HCT116 (cell line): ENCODE data around the gene ITPK1. TPM values are rescaled to one million over a fixed set of nuclear protein-coding genes. Genes with fewer than 3 reads are reported as not detected.

ENCODE experiments used
- ATAC-seq: fragments of 200-7000 bp; cut with Tn5 transposase; 2 replicates; pipeline ENCODE4 v1.9.1; 2020; ENCODE audit warnings: mild to moderate bottlenecking, moderate library complexity
- BruUV-seq: library from RNA; stranded (reverse); fragments of 400-500 nt; replicated peaks from 2 replicates; lab custom pipeline; 2021; lab: Mats Ljungman, UMichigan
- CTCF ChIA-PET: fragments of 300-600 bp; sonication (Branson Sonifier 250); formaldehyde crosslinking; loops from one replicate; lab custom pipeline; 2021; ENCODE audit warnings: antibody characterized with exemption; lab: Charles Lee
- POLR2A ChIA-PET: fragments of 300-600, 350-600 bp; sonication (Branson Sonifier 250); formaldehyde crosslinking; loops from one replicate; lab custom pipeline; 2021; ENCODE audit warnings: antibody characterized with exemption; lab: Charles Lee
- RAD21 ChIA-PET, 2 experiments: fragments of 300-600 bp; sonication (Branson Sonifier 250); formaldehyde crosslinking; loops; one replicate each; lab custom pipeline; 2023; ENCODE audit warnings: low total read pairs in 2 of 2; ENCODE audit not compliant: uncharacterized antibody in 2 of 2, unreplicated experiment in 2 of 2, low non-redundant PET in 1 of 2; lab: Charles Lee
- DNase-seq: peaks from one replicate; pipeline ENCODE4 v3.0.0-alpha.2; 2010; ENCODE audit warnings: low read depth, low spot score
- H2AFZ ChIP-seq: fragments of 200-600 bp; shearing (Covaris generic), sonication (generic); 2 replicates; pipeline ENCODE4 v1.6.1; 2017; ENCODE audit warnings: low read depth, mixed run types, mixed read lengths, antibody characterized with exemption, low read length; ENCODE audit not compliant: poor library complexity, severe bottlenecking
- H3K27ac ChIP-seq: 2 replicates; pipeline ENCODE4 v1.5.1; 2012; ENCODE audit warnings: low read depth, low read length
- H3K27me3 ChIP-seq: fragments of 200-600 bp; sonication (generic); 2 replicates; pipeline ENCODE4 v1.6.1; 2016; ENCODE audit warnings: mixed run types, low read length, mixed read lengths; ENCODE audit not compliant: insufficient read depth
- H3K36me3 ChIP-seq, 2 experiments: fragments of 200-500 bp in 1 of 2; fragments of 200-600 bp in 1 of 2; sonication (Bioruptor generic) in 1 of 2; sonication (generic) in 1 of 2; 2 replicates each; pipeline versions ENCODE4 v1.5.1 to v1.6.1; 2014 to 2016; ENCODE audit warnings: low read length in 2 of 2, inconsistent platforms in 1 of 2, mixed read lengths in 1 of 2, mixed run types in 1 of 2; ENCODE audit not compliant: insufficient read depth in 2 of 2, control insufficient read depth in 1 of 2
- H3K4me1 ChIP-seq, 2 experiments: fragments of 200-600 bp in 1 of 2; sonication (generic) in 1 of 2; 2 replicates each; pipeline versions ENCODE4 v1.5.1 to v1.6.1; 2012 to 2017; ENCODE audit warnings: low read length in 2 of 2, inconsistent platforms in 1 of 2, mild to moderate bottlenecking in 1 of 2, mixed read lengths in 1 of 2, mixed run types in 1 of 2, moderate library complexity in 1 of 2; ENCODE audit not compliant: insufficient read depth in 2 of 2, control insufficient read depth in 1 of 2
- H3K4me2 ChIP-seq: fragments of 200-600 bp; sonication (generic); 2 replicates; pipeline ENCODE4 v1.6.1; 2017; ENCODE audit warnings: mixed run types, low read length, mixed read lengths
- H3K4me3 ChIP-seq, 2 experiments: fragments of 200-600 bp in 1 of 2; sonication (generic) in 1 of 2; replicated peaks in 1 of 2; 2 replicates each; pipeline ENCODE4 v1.5.1; 2011 to 2016; ENCODE audit warnings: low read length in 2 of 2, control low read depth in 1 of 2, low read depth in 1 of 2, mild to moderate bottlenecking in 1 of 2, mixed read lengths in 1 of 2, mixed run types in 1 of 2
- H3K79me2 ChIP-seq: fragments of 200-600 bp; sonication (generic); 2 replicates; pipeline ENCODE4 v1.6.1; 2017; ENCODE audit warnings: mild to moderate bottlenecking, mixed run types, low read length, moderate library complexity, mixed read lengths; ENCODE audit not compliant: insufficient read depth
- H3K9ac ChIP-seq: fragments of 200-600 bp; sonication (generic); 2 replicates; pipeline ENCODE4 v1.6.1; 2016; ENCODE audit warnings: low read length, mixed read lengths
- H3K9me2 ChIP-seq: fragments of 200-600 bp; sonication (generic), shearing (Covaris generic); 2 replicates; pipeline ENCODE4 v1.6.1; 2017; ENCODE audit warnings: mixed run types, mild to moderate bottlenecking, moderate library complexity; ENCODE audit not compliant: insufficient read depth
- H3K9me3 ChIP-seq, 2 experiments: fragments of 200-500 bp in 1 of 2; fragments of 200-600 bp in 1 of 2; sonication (Bioruptor generic) in 1 of 2; sonication (generic) in 1 of 2; 2 replicates each; pipeline ENCODE4 v1.6.1; 2014 to 2017; ENCODE audit warnings: low read length in 2 of 2, mixed read lengths in 2 of 2, inconsistent platforms in 1 of 2, low read depth in 1 of 2, mild to moderate bottlenecking in 1 of 2, mixed run types in 1 of 2, moderate library complexity in 1 of 2; ENCODE audit not compliant: control insufficient read depth in 1 of 2, insufficient read depth in 1 of 2
- H4K20me1 ChIP-seq: fragments of 200-600 bp; sonication (generic), shearing (Covaris generic); 2 replicates; pipeline ENCODE4 v1.6.1; 2017; ENCODE audit warnings: mixed run types, mild to moderate bottlenecking, moderate library complexity; ENCODE audit not compliant: insufficient read depth
- ATF3 ChIP-seq: IDR thresholded peaks from 2 replicates; pipeline ENCODE4 v1.6.1; 2012
- CEBPB ChIP-seq: IDR thresholded peaks from 2 replicates; pipeline ENCODE4 v1.6.1; 2012; ENCODE audit warnings: low read depth
- EGR1 ChIP-seq: IDR thresholded peaks from 2 replicates; pipeline ENCODE4 v1.6.1; 2012; ENCODE audit warnings: low read depth
- ELF1 ChIP-seq: IDR thresholded peaks from 2 replicates; pipeline ENCODE4 v1.6.1; 2012; ENCODE audit warnings: low read depth, borderline replicate concordance
- EZH2 ChIP-seq: fragments of 200-600 bp; sonication (generic); IDR thresholded peaks from 2 replicates; pipeline ENCODE4 v1.6.1; 2017; ENCODE audit warnings: antibody characterized with exemption, mixed run types
- EZH2phosphoT487 ChIP-seq: fragments of 200-600 bp; IDR thresholded peaks from 2 replicates; pipeline ENCODE4 v1.6.1; 2018; ENCODE audit warnings: antibody characterized with exemption, borderline replicate concordance
- FOSL1 ChIP-seq: IDR thresholded peaks from 2 replicates; pipeline ENCODE4 v1.6.1; 2012; ENCODE audit warnings: low read depth
- JUND ChIP-seq: IDR thresholded peaks from 2 replicates; pipeline ENCODE4 v1.6.1; 2012
- POLR2A ChIP-seq: IDR thresholded peaks from 2 replicates; pipeline ENCODE4 v1.7.0; 2011; ENCODE audit warnings: borderline replicate concordance; ENCODE audit not compliant: insufficient read depth, insufficient read length; ENCODE audit errors: extremely low read depth
- REST ChIP-seq: IDR thresholded peaks from 2 replicates; pipeline ENCODE4 v1.6.1; 2012; ENCODE audit warnings: low read depth
- SP1 ChIP-seq: IDR thresholded peaks from 2 replicates; pipeline ENCODE4 v1.6.1; 2012; ENCODE audit warnings: low read depth
- SRF ChIP-seq: IDR thresholded peaks from 2 replicates; pipeline ENCODE4 v1.6.1; 2012; ENCODE audit warnings: low read depth
- TCF7L2 ChIP-seq: IDR thresholded peaks from 2 replicates; pipeline ENCODE4 v1.7.0; 2011; ENCODE audit warnings: borderline replicate concordance, inconsistent platforms; ENCODE audit not compliant: insufficient read depth, insufficient read length; ENCODE audit errors: extremely low read depth
- YY1 ChIP-seq: IDR thresholded peaks from 2 replicates; pipeline ENCODE4 v1.6.1; 2011; ENCODE audit warnings: low read length, low read depth, moderate library complexity, mild to moderate bottlenecking; ENCODE audit not compliant: insufficient replicate concordance; ENCODE audit errors: extremely low read depth
- intact Hi-C: fragments of 100-400 bp; cut with micrococcal nuclease; formaldehyde crosslinking; loops from 2 replicates; pipeline ENCODE4 v1.10.0; 2022
- total RNA-seq: library from RNA; stranded (reverse); gene quantifications from one replicate; pipeline ENCODE4 v1.2.1, GENCODE V29; 2021; ENCODE audit not compliant: unreplicated experiment
- TF ChIP-seq, protein P1 (sequence below), 3 experiments: fragments of 200-600 bp in 1 of 3; sonication (generic) in 1 of 3; IDR thresholded peaks in 2 of 3; conservative IDR thresholded peaks in 1 of 3; 2 replicates each; pipeline ENCODE4 v1.5.1; 2012 to 2017; ENCODE audit warnings: low read depth in 2 of 3, low read length in 2 of 3, antibody characterized with exemption in 1 of 3, borderline replicate concordance in 1 of 3, control low read depth in 1 of 3, mild to moderate bottlenecking in 1 of 3, mixed read lengths in 1 of 3, mixed run types in 1 of 3, moderate library complexity in 1 of 3; ENCODE audit not compliant: insufficient read depth in 1 of 3

ITPK1 gene
- total RNA-seq, 1 experiment from 2014 or later: 70.2 TPM

DNA sequence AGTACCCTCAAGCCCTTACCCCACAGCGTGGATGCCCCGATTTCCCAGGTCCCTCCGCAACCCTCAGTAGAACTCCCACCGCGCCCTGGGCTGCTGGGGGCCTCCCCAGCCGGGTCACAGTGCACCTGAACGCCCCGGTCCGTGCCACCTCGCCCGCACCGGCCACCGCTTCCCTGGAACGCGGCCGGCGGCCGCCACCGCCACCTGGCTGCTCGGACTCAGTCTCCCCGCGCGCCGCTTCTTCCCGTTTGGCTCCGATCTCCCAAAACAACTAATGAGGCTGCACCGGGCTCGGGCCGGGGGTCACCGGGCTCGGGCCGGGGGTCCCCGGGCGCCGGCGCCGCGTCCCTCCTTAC, 1.0 kb downstream of the ITPK1 start:
- Histone ChIP-seq H3K4me2 (peak overlapping the region; percentile 98), H4K20me1 (peaks cover 3% of the 10 kb centered on the region; the same call in 1 of the 2 replicates), H2AFZ (no peak overlapping the region), H3K4me1 (peaks cover 16 to 34% of the 10 kb centered on the region in 2 experiments; a peak in 3 of 4 replicates), H3K4me3 (peak overlapping the region; percentile 73 to 92), H3K27me3 (no peaks in the 10 kb centered on the region), H3K9me3 (no peaks in the 10 kb centered on the region), H3K36me3 (no peaks in the 10 kb centered on the region), H3K9me2 (no peaks in the 10 kb centered on the region), H3K79me2 (peaks cover 38% of the 10 kb centered on the region), H3K27ac (peak overlapping the region; percentile 90; the same call in 1 of the 2 replicates), H3K9ac (peak overlapping the region; percentile 84)
- ChIA-PET CTCF (interaction anchor here (0.8 to 3.1 kb wide), 8 partner anchors 17 to 504 kb away, joined by 3 to 46 read pairs (median 4); no protein-coding TSS in a partner anchor), POLR2A (interaction anchor here (0.9 to 1.8 kb wide), 4 partner anchors 9 to 163 kb away, joined by 3 to 6 read pairs (median 4); no protein-coding TSS in a partner anchor), RAD21 (no interaction called here)
- TF ChIP-seq, protein P1, sequence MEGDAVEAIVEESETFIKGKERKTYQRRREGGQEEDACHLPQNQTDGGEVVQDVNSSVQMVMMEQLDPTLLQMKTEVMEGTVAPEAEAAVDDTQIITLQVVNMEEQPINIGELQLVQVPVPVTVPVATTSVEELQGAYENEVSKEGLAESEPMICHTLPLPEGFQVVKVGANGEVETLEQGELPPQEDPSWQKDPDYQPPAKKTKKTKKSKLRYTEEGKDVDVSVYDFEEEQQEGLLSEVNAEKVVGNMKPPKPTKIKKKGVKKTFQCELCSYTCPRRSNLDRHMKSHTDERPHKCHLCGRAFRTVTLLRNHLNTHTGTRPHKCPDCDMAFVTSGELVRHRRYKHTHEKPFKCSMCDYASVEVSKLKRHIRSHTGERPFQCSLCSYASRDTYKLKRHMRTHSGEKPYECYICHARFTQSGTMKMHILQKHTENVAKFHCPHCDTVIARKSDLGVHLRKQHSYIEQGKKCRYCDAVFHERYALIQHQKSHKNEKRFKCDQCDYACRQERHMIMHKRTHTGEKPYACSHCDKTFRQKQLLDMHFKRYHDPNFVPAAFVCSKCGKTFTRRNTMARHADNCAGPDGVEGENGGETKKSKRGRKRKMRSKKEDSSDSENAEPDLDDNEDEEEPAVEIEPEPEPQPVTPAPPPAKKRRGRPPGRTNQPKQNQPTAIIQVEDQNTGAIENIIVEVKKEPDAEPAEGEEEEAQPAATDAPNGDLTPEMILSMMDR (IDR thresholded peaks at IDR 0.05 in 2 of 3, conservative IDR thresholded peaks at IDR 0.05 in 1 of 3; ENCODE audit: borderline replicate concordance in 1 of 3, insufficient read depth in 1 of 3, low read depth in 2 of 3, low read length in 2 of 3): no peak
- no peak for TF ChIP-seq ELF1
- no peak for TF ChIP-seq ATF3
- no peak for TF ChIP-seq YY1
- TF ChIP-seq EZH2phosphoT487: no peak
- TF ChIP-seq TCF7L2: no peak
- no peak for TF ChIP-seq FOSL1
- no peak for TF ChIP-seq SRF
- no peak for TF ChIP-seq REST
- TF ChIP-seq POLR2A: no peak
- no peak for TF ChIP-seq JUND
- no peak for TF ChIP-seq CEBPB
- TF ChIP-seq SP1: no peak
- no peak for TF ChIP-seq EZH2
- no peak; the same call in 1 of the 2 replicates for TF ChIP-seq EGR1
- intact Hi-C loops: loop anchor here (5.0 to 10.0 kb wide), 2 partner anchors 93 to 500 kb away; partner anchors contain the start of genes GON7 and UBR7
- BruUV-seq: no TSS peak
- DNase-seq (no peak), ATAC-seq (no peak)
